ENCODE results near the gene TAF1. TPM values are rescaled to one million over a fixed set of nuclear protein-coding genes. Genes with fewer than 3 reads are reported as not detected.
A peak's percentile ranks its signal among the peaks of the same experiment; 100 is the strongest.

The TAF1 gene
- polyA plus RNA-seq, 3 donors: 4.0 to 19.7 (median 5.2) TPM

DNA sequence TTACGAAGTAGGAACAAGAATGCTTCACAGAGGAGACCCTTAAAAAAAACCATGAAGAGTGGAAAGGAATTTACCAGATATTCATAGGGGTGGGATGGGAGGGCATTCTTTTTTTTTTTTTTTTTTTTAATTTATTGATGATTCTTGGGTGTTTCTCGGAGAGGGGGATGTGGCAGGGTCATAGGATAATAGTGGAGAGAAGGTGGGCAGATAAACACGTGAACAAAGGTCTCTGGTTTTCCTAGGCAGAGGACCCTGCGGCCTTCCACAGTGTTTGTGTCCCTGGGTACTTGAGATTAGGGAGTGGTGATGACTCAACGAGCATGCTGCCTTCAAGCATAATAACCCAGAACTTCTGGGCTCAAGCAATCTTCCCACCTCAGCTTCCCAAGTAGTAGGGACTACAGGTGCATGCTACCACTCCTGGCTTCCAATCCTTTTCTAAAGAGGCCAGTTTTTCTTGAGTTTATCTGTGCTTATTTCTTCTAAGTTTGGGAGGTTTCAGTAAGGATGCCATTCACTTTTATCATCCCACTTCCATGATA is 100.9 kb downstream of the TAF1 start:
- Mint-ChIP-seq H3K4me3 (no peak overlapping the region), H3K27ac (no peak overlapping the region), H3K36me3 (peaks cover 40 to 49% of the 10 kb centered on the region in 2 donors), H3K9me3 (no peaks in the 10 kb centered on the region), H3K4me1 (no peaks in the 10 kb centered on the region), H3K27me3 (ENCODE audit: low read depth in 3 of 3) (peaks cover 0 to 2% (median 0%) of the 10 kb centered on the region in 3 donors)
- DNase-seq: no peak
- Histone ChIP-seq H2AFZ (ENCODE audit: insufficient read depth, low read depth, low read length, poor library complexity, severe bottlenecking) (no peak overlapping the region), H4K20me1 (ENCODE audit: insufficient read depth, low read length) (no peaks in the 10 kb centered on the region), H3K4me3 (replicated peaks in 1 of 3; ENCODE audit: low read depth in 2 of 3, low read length in 3 of 3) (no peak overlapping the region), H3K4me1 (ENCODE audit: control insufficient read depth in 1 of 2, insufficient read depth in 2 of 2, low read length in 2 of 2) (no peaks in the 10 kb centered on the region), H3K27ac (ENCODE audit: low read depth in 1 of 2, low read length in 2 of 2) (no peak overlapping the region), H3K36me3 (replicated peaks in 1 of 2; ENCODE audit: control insufficient read depth in 1 of 2, insufficient read depth in 2 of 2, low read length in 2 of 2) (peaks cover 27 to 50% of the 10 kb centered on the region in 2 donors), H3K9me3 (replicated peaks in 1 of 2; ENCODE audit: control insufficient read depth in 1 of 2, insufficient read depth in 1 of 2, low read length in 2 of 2) (no peaks in the 10 kb centered on the region), H3K9ac (ENCODE audit: insufficient read depth, low read length, poor library complexity, severe bottlenecking) (no peak overlapping the region), H3K27me3 (ENCODE audit: control insufficient read depth in 2 of 2, insufficient read depth in 2 of 2, low read length in 2 of 2) (no peaks in the 10 kb centered on the region), H3K79me2 (ENCODE audit: insufficient read depth, low read length) (no peaks in the 10 kb centered on the region), H3K4me2 (replicated peaks; ENCODE audit: extremely low read depth, low read length, poor library complexity, severe bottlenecking) (no peak overlapping the region)
- WGBS (ENCODE audit: insufficient coverage): no CpG with 5 or more reads among the region's 5 CpGs
- intact Hi-C loops (cut with micrococcal nuclease): no loop called here
- no peak for TF ChIP-seq CTCF (IDR thresholded peaks at IDR 0.05)

- TF ChIP-seq CTCF (IDR thresholded peaks at IDR 0.05): no peak
- no peak overlapping the region for H3K9ac ChIP-seq (ENCODE audit: insufficient read depth, low read length, poor library complexity, severe bottlenecking)
- peaks cover 0 to 4% (median 0%) of the 10 kb centered on the region in 3 donors for H3K27me3 Mint-ChIP-seq (ENCODE audit: low read depth in 3 of 3)
Observed at GRCh38 chrX:71475785-71476540, 109.8 kb downstream of the TAF1 start.

More at GRCh38 chrX:71475785-71476540, 109.8 kb downstream of the TAF1 start:
- 20% methylated on average over 1 of the region's 8 CpGs for WGBS (ENCODE audit: insufficient coverage)
- peak in 2 of 3 donors; percentile 2 to 4 for DNase-seq
- H3K9me3 ChIP-seq (replicated peaks in 1 of 2; ENCODE audit: control insufficient read depth in 1 of 2, insufficient read depth in 1 of 2, low read length in 2 of 2): no peaks in the 10 kb centered on the region
- peak overlapping the region in 5 of 7 donors; percentile 46 to 79 (median 72) for H3K27ac Mint-ChIP-seq
- no peak overlapping the region for H2AFZ ChIP-seq (ENCODE audit: insufficient read depth, low read depth, low read length, poor library complexity, severe bottlenecking)
- no peaks in the 10 kb centered on the region for H3K36me3 ChIP-seq (replicated peaks in 1 of 2; ENCODE audit: control insufficient read depth in 1 of 2, insufficient read depth in 2 of 2, low read length in 2 of 2)
- intact Hi-C loops (cut with micrococcal nuclease): no loop called here
- no peaks in the 10 kb centered on the region for H3K27me3 ChIP-seq (ENCODE audit: control insufficient read depth in 2 of 2, insufficient read depth in 2 of 2, low read length in 2 of 2)
- peaks cover 19% of the 10 kb centered on the region for H3K4me1 Mint-ChIP-seq
- H3K36me3 Mint-ChIP-seq: no peaks in the 10 kb centered on the region
- no peaks in the 10 kb centered on the region for H3K79me2 ChIP-seq (ENCODE audit: insufficient read depth, low read length)
- peaks cover 0 to 5% (median 0%) of the 10 kb centered on the region in 7 donors for H3K9me3 Mint-ChIP-seq
- no peak overlapping the region for H3K4me3 ChIP-seq (replicated peaks in 1 of 3; ENCODE audit: low read depth in 2 of 3, low read length in 3 of 3)
- peaks cover 6 to 13% of the 10 kb centered on the region in 2 donors for H3K4me1 ChIP-seq (ENCODE audit: control insufficient read depth in 1 of 2, insufficient read depth in 2 of 2, low read length in 2 of 2)
- H3K27ac ChIP-seq (ENCODE audit: low read depth in 1 of 2, low read length in 2 of 2): no peak overlapping the region
- H3K4me3 Mint-ChIP-seq: peak overlapping the region in 1 of 2 donors; percentile 53
- H4K20me1 ChIP-seq (ENCODE audit: insufficient read depth, low read length): no peaks in the 10 kb centered on the region
- peak overlapping the region; percentile 11 for H3K4me2 ChIP-seq (replicated peaks; ENCODE audit: extremely low read depth, low read length, poor library complexity, severe bottlenecking)

Measured in CD14-positive monocyte (primary cell).